Trophoblast cell (in vitro differentiated cells and primary cell): ENCODE measurements around the gene SLC35C1.

Experiments used
- DNase-seq, 2 donors: peaks; one replicate each; pipeline ENCODE4 v3.0.0-alpha.2; 2016
- H2AFZ ChIP-seq: 2 replicates; pipeline ENCODE4 v1.6.1; 2013; ENCODE audit warnings: low read length, moderate library complexity, mild to moderate bottlenecking; ENCODE audit not compliant: insufficient read depth, poor library complexity
- H2AK5ac ChIP-seq: 2 replicates; pipeline ENCODE4 v1.6.1; 2013; ENCODE audit warnings: mild to moderate bottlenecking, low read length
- H2BK120ac ChIP-seq: 2 replicates; pipeline ENCODE4 v1.6.1; 2013; ENCODE audit warnings: low read length, mild to moderate bottlenecking, moderate library complexity; ENCODE audit not compliant: insufficient read depth, poor library complexity
- H2BK12ac ChIP-seq: 2 replicates; pipeline ENCODE4 v1.6.1; 2013; ENCODE audit warnings: mild to moderate bottlenecking, low read length, moderate library complexity
- H2BK5ac ChIP-seq: 2 replicates; pipeline ENCODE4 v1.6.1; 2013; ENCODE audit warnings: low read length, low read depth, moderate library complexity, mild to moderate bottlenecking; ENCODE audit not compliant: poor library complexity
- H3K14ac ChIP-seq: 2 replicates; pipeline ENCODE4 v1.6.1; 2013; ENCODE audit warnings: mild to moderate bottlenecking, low read length
- H3K18ac ChIP-seq: 2 replicates; pipeline ENCODE4 v1.6.1; 2013; ENCODE audit warnings: mild to moderate bottlenecking, low read length
- H3K23ac ChIP-seq: 2 replicates; pipeline ENCODE4 v1.6.1; 2013; ENCODE audit warnings: low read length
- H3K27ac ChIP-seq: 2 replicates; pipeline ENCODE4 v1.5.1; 2013; ENCODE audit warnings: low read depth, mild to moderate bottlenecking, inconsistent platforms, low read length, moderate library complexity
- H3K27me3 ChIP-seq: 2 replicates; pipeline ENCODE4 v1.6.1; 2013; ENCODE audit warnings: inconsistent platforms, mild to moderate bottlenecking, low read length, moderate library complexity; ENCODE audit not compliant: insufficient read depth
- H3K36me3 ChIP-seq, 2 experiments: 1 replicate in 1 of 2; 2 replicates in 1 of 2; pipeline ENCODE4 v1.6.1; 2013; ENCODE audit warnings: low read length in 2 of 2, mild to moderate bottlenecking in 2 of 2, moderate library complexity in 1 of 2; ENCODE audit not compliant: insufficient read depth in 2 of 2, control insufficient read depth in 1 of 2
- H3K4ac ChIP-seq: 2 replicates; pipeline ENCODE4 v1.6.1; 2013; ENCODE audit warnings: low read depth, mild to moderate bottlenecking, low read length, moderate library complexity
- H3K4me1 ChIP-seq, 2 experiments: 1 replicate in 1 of 2; 2 replicates in 1 of 2; pipeline ENCODE4 v1.6.1; 2013; ENCODE audit warnings: low read length in 2 of 2, mild to moderate bottlenecking in 2 of 2, moderate library complexity in 1 of 2; ENCODE audit not compliant: insufficient read depth in 2 of 2, control insufficient read depth in 1 of 2
- H3K4me2 ChIP-seq: 2 replicates; pipeline ENCODE4 v1.6.1; 2013; ENCODE audit warnings: inconsistent platforms, mild to moderate bottlenecking, low read length, moderate library complexity
- H3K4me3 ChIP-seq: 2 replicates; pipeline ENCODE4 v1.5.1; 2013; ENCODE audit warnings: mild to moderate bottlenecking, low read depth, low read length, inconsistent platforms
- H3K79me1 ChIP-seq: one replicate; pipeline ENCODE4 v1.6.1; 2013; ENCODE audit warnings: low read length
- H3K79me2 ChIP-seq: 2 replicates; pipeline ENCODE4 v1.6.1; 2013; ENCODE audit warnings: low read length, mild to moderate bottlenecking; ENCODE audit not compliant: control insufficient read depth, insufficient read depth, poor library complexity
- H3K9ac ChIP-seq: 2 replicates; pipeline ENCODE4 v1.6.1; 2013; ENCODE audit warnings: mild to moderate bottlenecking, low read length
- H3K9me3 ChIP-seq: 2 replicates; pipeline ENCODE4 v1.6.1; 2013; ENCODE audit warnings: low read depth, mild to moderate bottlenecking, control low read depth, inconsistent platforms, low read length; ENCODE audit not compliant: insufficient read depth
- H4K12ac ChIP-seq: 2 replicates; pipeline ENCODE4 v1.6.1; 2013; ENCODE audit warnings: low read depth, mild to moderate bottlenecking, low read length, moderate library complexity
- H4K8ac ChIP-seq: 2 replicates; pipeline ENCODE4 v1.6.1; 2013; ENCODE audit warnings: low read depth, mild to moderate bottlenecking, low read length, moderate library complexity
- H4K91ac ChIP-seq: one replicate; pipeline ENCODE4 v1.6.1; 2013; ENCODE audit warnings: low read depth, mild to moderate bottlenecking, low read length, moderate library complexity
- WGBS: extraction: QIAGEN DNeasy Blood & Tissue Kit; methylation state at CpG from one replicate; pipeline ENCODE4 v1.1.7; 2013; ENCODE audit warnings: missing lambda C conversion rate; ENCODE audit not compliant: insufficient read length, insufficient coverage; ENCODE audit errors: extremely low coverage; 5-methylcytosine and 5-hydroxymethylcytosine counted together

Gene SLC35C1

GRCh38 chr11:45852712-45853101 lies 47.8 kb downstream of the SLC35C1 start:
- Histone ChIP-seq H3K9ac (no peak overlapping the region), H3K18ac (no peak overlapping the region), H3K4me2 (no peak overlapping the region), H2BK12ac (no peak overlapping the region), H3K14ac (no peak overlapping the region), H2AFZ (no peak overlapping the region), H3K4ac (no peak overlapping the region), H3K36me3 (peaks cover 2 to 4% of the 10 kb centered on the region in 2 experiments), H3K79me2 (peaks cover under 1% of the 10 kb centered on the region), H4K8ac (no peak overlapping the region), H3K9me3 (peaks cover 2% of the 10 kb centered on the region), H2BK120ac (no peak overlapping the region), H2AK5ac (no peak overlapping the region), H3K4me3 (no peak overlapping the region), H3K27me3 (no peaks in the 10 kb centered on the region), H4K91ac (no peak overlapping the region), H4K12ac (no peak overlapping the region), H3K4me1 (peaks cover 2 to 6% of the 10 kb centered on the region in 2 experiments), H3K23ac (no peak overlapping the region), H2BK5ac (no peak overlapping the region), H3K79me1 (peaks cover under 1% of the 10 kb centered on the region), H3K27ac (no peak overlapping the region)
- no CpG with 5 or more reads among the region's 1 CpG for WGBS
- DNase-seq = no peak

- H3K79me2 ChIP-seq = no peaks in the 10 kb centered on the region
- H3K4me1 ChIP-seq = peaks cover 0 to 3% of the 10 kb centered on the region in 2 experiments
- no peak overlapping the region for H4K8ac ChIP-seq
- no peak overlapping the region for H3K9ac ChIP-seq
- no peak overlapping the region for H2AK5ac ChIP-seq
- no peak overlapping the region for H3K4me2 ChIP-seq
- H3K14ac ChIP-seq = no peak overlapping the region
- peaks cover 1% of the 10 kb centered on the region for H3K9me3 ChIP-seq
- DNase-seq = no peak
- H3K18ac ChIP-seq = no peak overlapping the region
- H2BK12ac ChIP-seq = no peak overlapping the region
- no peak overlapping the region for H3K23ac ChIP-seq
- no peaks in the 10 kb centered on the region for H3K27me3 ChIP-seq
- no peak overlapping the region for H2AFZ ChIP-seq
- no peak overlapping the region for H4K12ac ChIP-seq
- H2BK120ac ChIP-seq = no peak overlapping the region
- peaks cover 5 to 10% of the 10 kb centered on the region in 2 experiments for H3K36me3 ChIP-seq
- no peak overlapping the region for H4K91ac ChIP-seq
- H3K4ac ChIP-seq = no peak overlapping the region
- no peaks in the 10 kb centered on the region for H3K79me1 ChIP-seq
- H2BK5ac ChIP-seq = no peak overlapping the region
- no peak overlapping the region for H3K27ac ChIP-seq
- no CpG with 5 or more reads among the region's 7 CpGs for WGBS
- no peak overlapping the region for H3K4me3 ChIP-seq
Measured at GRCh38 chr11:45853332-45854219, 48.6 kb downstream of the SLC35C1 start.

- Histone ChIP-seq H3K27me3 (no peaks in the 10 kb centered on the region), H3K18ac (no peak overlapping the region), H4K8ac (no peak overlapping the region), H3K4me2 (no peak overlapping the region), H3K27ac (no peak overlapping the region), H4K12ac (no peak overlapping the region), H3K4me1 (no peaks in the 10 kb centered on the region), H3K4me3 (no peak overlapping the region), H3K4ac (no peak overlapping the region), H3K9me3 (no peaks in the 10 kb centered on the region), H2AFZ (no peak overlapping the region), H3K14ac (no peak overlapping the region), H2AK5ac (no peak overlapping the region), H4K91ac (no peak overlapping the region), H3K79me1 (no peaks in the 10 kb centered on the region), H2BK12ac (no peak overlapping the region), H3K9ac (no peak overlapping the region), H3K36me3 (peaks cover 17 to 21% of the 10 kb centered on the region in 2 experiments), H3K23ac (no peak overlapping the region), H2BK5ac (no peak overlapping the region), H3K79me2 (no peaks in the 10 kb centered on the region), H2BK120ac (no peak overlapping the region)
- DNase-seq = no peak
- no CpG with 5 or more reads among the region's 5 CpGs for WGBS
Measured at GRCh38 chr11:45855308-45855707, 50.4 kb downstream of the SLC35C1 start.

GRCh38 chr11:45856044-45856468 lies 51.1 kb downstream of the SLC35C1 start:
- H4K91ac ChIP-seq = no peak overlapping the region
- no CpG with 5 or more reads among the region's 6 CpGs for WGBS
- H2BK5ac ChIP-seq = no peak overlapping the region
- H2BK120ac ChIP-seq = no peak overlapping the region
- no peak overlapping the region for H3K23ac ChIP-seq
- no peak overlapping the region for H2AK5ac ChIP-seq
- DNase-seq = no peak
- no peak overlapping the region for H2BK12ac ChIP-seq
- no peak overlapping the region for H3K14ac ChIP-seq
- no peak overlapping the region for H4K12ac ChIP-seq
- no peak overlapping the region for H3K9ac ChIP-seq
- H3K4me3 ChIP-seq = no peak overlapping the region
- no peaks in the 10 kb centered on the region for H3K79me2 ChIP-seq
- H3K4me1 ChIP-seq = no peaks in the 10 kb centered on the region
- no peak overlapping the region for H2AFZ ChIP-seq
- H3K4me2 ChIP-seq = no peak overlapping the region
- H3K18ac ChIP-seq = no peak overlapping the region
- no peaks in the 10 kb centered on the region for H3K9me3 ChIP-seq
- H3K79me1 ChIP-seq = no peaks in the 10 kb centered on the region
- peaks cover 23 to 27% of the 10 kb centered on the region in 2 experiments for H3K36me3 ChIP-seq
- no peak overlapping the region for H3K27ac ChIP-seq
- no peak overlapping the region for H4K8ac ChIP-seq
- no peak overlapping the region for H3K4ac ChIP-seq
- no peaks in the 10 kb centered on the region for H3K27me3 ChIP-seq
